Endothelial cell of umbilical vein (primary cell): Measurements from ENCODE around the gene TADA2B.

Experiments used
- EZH2 ChIP-seq: IDR thresholded peaks from 2 replicates; pipeline ENCODE4 v1.6.1; 2012; ENCODE audit warnings: borderline replicate concordance, low read depth, mild to moderate bottlenecking, moderate library complexity, low read length, inconsistent platforms; ENCODE audit not compliant: severe bottlenecking
- FOS ChIP-seq: IDR thresholded peaks from 2 replicates; pipeline ENCODE4 v1.6.1; 2011; ENCODE audit warnings: mild to moderate bottlenecking, low read length, moderate library complexity, borderline replicate concordance; ENCODE audit not compliant: insufficient read depth
- JUN ChIP-seq: IDR thresholded peaks from 2 replicates; pipeline ENCODE4 v1.6.1; 2011; ENCODE audit warnings: borderline replicate concordance, low read depth; ENCODE audit not compliant: insufficient read length, insufficient read depth
- MAX ChIP-seq: IDR thresholded peaks from 2 replicates; pipeline ENCODE4 v1.6.1; 2011; ENCODE audit not compliant: insufficient read depth, insufficient read length
- POLR2A ChIP-seq: IDR thresholded peaks from 2 replicates; pipeline ENCODE4 v1.6.1; 2012; ENCODE audit warnings: low read depth, mild to moderate bottlenecking, control low read depth, low read length
- POLR2AphosphoS5 ChIP-seq: IDR thresholded peaks from 2 replicates; pipeline ENCODE4 v1.6.1; 2012; ENCODE audit warnings: low read depth, mild to moderate bottlenecking, control low read depth, low read length, moderate library complexity; ENCODE audit not compliant: insufficient read depth
- TF ChIP-seq, protein P1 (sequence below), 2 donors: IDR thresholded peaks; 1 replicate in 1 of 2; 2 replicates in 1 of 2; pipeline ENCODE4 v1.5.1; 2011; ENCODE audit warnings: low read length in 2 of 2, mild to moderate bottlenecking in 2 of 2, moderate library complexity in 2 of 2, control low read depth in 1 of 2, inconsistent platforms in 1 of 2, low read depth in 1 of 2; ENCODE audit not compliant: insufficient read depth in 1 of 2; ENCODE audit errors: extremely low read depth in 1 of 2

DNA sequence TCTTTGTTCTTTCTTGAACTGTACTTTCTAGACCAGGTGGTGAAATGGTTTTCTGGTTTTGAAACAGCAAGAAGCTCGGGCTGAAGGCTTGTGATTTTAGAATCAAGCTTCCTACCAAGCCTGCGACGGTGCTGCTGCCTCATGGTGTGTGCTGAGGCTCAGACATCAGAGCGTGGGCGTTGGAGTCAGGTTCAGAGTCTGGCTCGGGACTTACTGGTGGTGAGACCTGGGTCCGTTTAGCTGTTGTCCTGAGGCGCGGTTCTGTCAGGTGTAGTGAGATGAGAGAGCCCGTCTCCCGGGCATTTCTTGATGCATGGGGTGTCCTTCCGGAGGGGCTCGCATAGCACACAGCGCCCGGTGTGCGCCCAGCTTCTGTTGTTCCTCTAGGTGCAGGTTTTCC, 19.7 kb upstream of the TADA2B start:
- TF ChIP-seq POLR2AphosphoS5, result no peak
- no peak for TF ChIP-seq FOS
- no peak for TF ChIP-seq POLR2A
- no peak for TF ChIP-seq EZH2
- TF ChIP-seq, protein P1, sequence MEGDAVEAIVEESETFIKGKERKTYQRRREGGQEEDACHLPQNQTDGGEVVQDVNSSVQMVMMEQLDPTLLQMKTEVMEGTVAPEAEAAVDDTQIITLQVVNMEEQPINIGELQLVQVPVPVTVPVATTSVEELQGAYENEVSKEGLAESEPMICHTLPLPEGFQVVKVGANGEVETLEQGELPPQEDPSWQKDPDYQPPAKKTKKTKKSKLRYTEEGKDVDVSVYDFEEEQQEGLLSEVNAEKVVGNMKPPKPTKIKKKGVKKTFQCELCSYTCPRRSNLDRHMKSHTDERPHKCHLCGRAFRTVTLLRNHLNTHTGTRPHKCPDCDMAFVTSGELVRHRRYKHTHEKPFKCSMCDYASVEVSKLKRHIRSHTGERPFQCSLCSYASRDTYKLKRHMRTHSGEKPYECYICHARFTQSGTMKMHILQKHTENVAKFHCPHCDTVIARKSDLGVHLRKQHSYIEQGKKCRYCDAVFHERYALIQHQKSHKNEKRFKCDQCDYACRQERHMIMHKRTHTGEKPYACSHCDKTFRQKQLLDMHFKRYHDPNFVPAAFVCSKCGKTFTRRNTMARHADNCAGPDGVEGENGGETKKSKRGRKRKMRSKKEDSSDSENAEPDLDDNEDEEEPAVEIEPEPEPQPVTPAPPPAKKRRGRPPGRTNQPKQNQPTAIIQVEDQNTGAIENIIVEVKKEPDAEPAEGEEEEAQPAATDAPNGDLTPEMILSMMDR (IDR thresholded peaks at IDR 0.05; ENCODE audit: extremely low read depth in 1 of 2, insufficient read depth in 1 of 2, low read depth in 1 of 2, low read length in 2 of 2), result no peak
- TF ChIP-seq JUN, result no peak
- no peak for TF ChIP-seq MAX
